Esophagus muscularis mucosa (tissue), 4 donors: ENCODE data around the gene CCDC112.

ENCODE experiments used
- CTCF ChIP-seq, 3 experiments: fragments of 200-600 bp in 2 of 3; fragments of 450-650 bp in 1 of 3; sonication (generic) in 2 of 3; IDR thresholded peaks; one replicate each; pipeline ENCODE4 v1.5.1; 2017 to 2019; ENCODE audit warnings: antibody characterized with exemption in 3 of 3, mild to moderate bottlenecking in 2 of 3, moderate library complexity in 1 of 3
- EP300 ChIP-seq: sonication (generic); formaldehyde crosslinking; IDR thresholded peaks from one replicate; pipeline ENCODE4 v1.6.1; 2017; ENCODE audit warnings: antibody characterized with exemption
- POLR2A ChIP-seq: fragments of 450-650 bp; IDR thresholded peaks from one replicate; pipeline ENCODE4 v1.6.1; 2017; ENCODE audit warnings: antibody characterized with exemption, moderate library complexity, mild to moderate bottlenecking, low read depth

- TF ChIP-seq CTCF (IDR thresholded peaks at IDR 0.05) (no peak), POLR2A (no peak), EP300 (no peak)
Measured at GRCh38 chr5:115264786-115265185, 31.7 kb downstream of the CCDC112 start.
